ENCODE measurements around the gene CLCNKA.

The CLCNKA gene

GRCh38 chr1:16082283-16083038, 60.6 kb downstream of the CLCNKA start:
- DNase-seq = peak; percentile 47 to 58

GRCh38 chr1:16083486-16083885, 61.6 kb downstream of the CLCNKA start:
- DNase-seq = no peak
